ENCODE data around the gene KCND3. TPM values are rescaled to one million over a fixed set of nuclear protein-coding genes. Genes with fewer than 3 reads are reported as not detected.

KCND3 gene
- total RNA-seq, 3 donors from 2014 or later = not detected

Other genes starting within 250 kb of the KCND3 start
- gene DDX20, start 233.8 kb downstream of the KCND3 start, total RNA-seq = 10 to 100 TPM; 22.0 to 26.0 (median 24.1) TPM

Measured in activated T-cell treated with anti-CD3 and anti-CD28 coated beads, Interleukin-2, amount 50 U/mL, for 4 hours (primary cell).